Measurements from ENCODE around the gene ST3GAL3. TPM values are rescaled to one million over a fixed set of nuclear protein-coding genes. Genes with fewer than 3 reads are reported as not detected.

Gene ST3GAL3
- polyA plus RNA-seq, 2 of the 4 experiments (the other 2 are of a cell fraction): 2.5 to 4.0 TPM

- FAIRE-seq: no peak
- peaks cover 45% of the 10 kb centered on the region for H3K4me1 ChIP-seq
- H3K4me3 ChIP-seq: no peak overlapping the region
- no peak for DNase-seq (ENCODE audit: low read depth in 1 of 2, low spot score in 1 of 2)
- 87% methylated on average over 6 of the region's 10 CpGs for WGBS (ENCODE audit: missing lambda C conversion rate)
- ChIA-PET CTCF (interaction anchor here (1.1 to 16.9 kb wide), 5 partner anchors 9 to 165 kb away, joined by 3 to 243 read pairs (median 5); no protein-coding TSS in a partner anchor), POLR2A (no interaction called here)
- ATAC-seq: peak in 1 of 2 experiments; percentile 34; a peak in 1 of 6 replicates
- no peaks in the 10 kb centered on the region for H3K9me3 ChIP-seq
- peak overlapping the region; percentile 70 to 92 for H3K27ac ChIP-seq
- no peak for TF ChIP-seq CBX8 (IDR thresholded peaks at IDR 0.05)
- 0 out of 5 replicates have a peak, but pooled peaks of 1 of the 2 experiments have one; percentile 8 for TF ChIP-seq RAD21 (conservative IDR thresholded peaks at IDR 0.05 in 1 of 2, IDR thresholded peaks at IDR 0.05 in 1 of 2)
- H3K4me2 ChIP-seq: no peak overlapping the region; the same call in 2 of the 3 replicates
These were observed 223.0 kb downstream of the ST3GAL3 start for GRCh38 chr1:43930168-43930948.

GRCh38 chr1:43930949-43931275 lies 223.6 kb downstream of the ST3GAL3 start:
- no peak for FAIRE-seq
- peaks cover 46% of the 10 kb centered on the region for H3K4me1 ChIP-seq
- no peak for TF ChIP-seq CHD4 (IDR thresholded peaks at IDR 0.05; ENCODE audit: borderline replicate concordance)
- no peak for TF ChIP-seq JUNB (IDR thresholded peaks at IDR 0.05)
- no peak for TF ChIP-seq E2F6 (IDR thresholded peaks at IDR 0.05; ENCODE audit: borderline replicate concordance, low read depth)
- no peak for TF ChIP-seq HOXA7 (CRISPR knock-in tag; IDR thresholded peaks at IDR 0.05)
- TF ChIP-seq KDM5A (IDR thresholded peaks at IDR 0.05): no peak
- no peak for TF ChIP-seq HOXB5 (CRISPR knock-in tag; IDR thresholded peaks at IDR 0.05)
- no peak for TF ChIP-seq EP300 (IDR thresholded peaks at IDR 0.05)
- no peak for TF ChIP-seq EHF (CRISPR knock-in tag; IDR thresholded peaks at IDR 0.05)
- TF ChIP-seq FOSL2 (IDR thresholded peaks at IDR 0.05): no peak
- no peak for TF ChIP-seq FOSL2 (CRISPR knock-in tag; IDR thresholded peaks at IDR 0.05)
- no peak for TF ChIP-seq HES2 (IDR thresholded peaks at IDR 0.05)
- TF ChIP-seq POLR2AphosphoS2 (conservative IDR thresholded peaks at IDR 0.05; ENCODE audit: low read length): no peak
- no peak for TF ChIP-seq FOSB (CRISPR knock-in tag; IDR thresholded peaks at IDR 0.05)
- no peak for TF ChIP-seq CTCF (IDR thresholded peaks at IDR 0.05)
- no peak for TF ChIP-seq HOXB13 (CRISPR knock-in tag; IDR thresholded peaks at IDR 0.05; ENCODE audit: low read depth)
- no peak for TF ChIP-seq RFX5 (IDR thresholded peaks at IDR 0.05)
- no peak for TF ChIP-seq REST (IDR thresholded peaks at IDR 0.05)
- TF ChIP-seq HEYL (CRISPR knock-in tag; IDR thresholded peaks at IDR 0.05): no peak
- WGBS (ENCODE audit: missing lambda C conversion rate): 84% methylated on average over 4 of the region's 4 CpGs
- POLR2A ChIA-PET: no interaction called here
- H3K4me2 ChIP-seq: no peak overlapping the region
- no peak overlapping the region for H3K4me3 ChIP-seq
- no peak for DNase-seq (ENCODE audit: low read depth in 1 of 2, low spot score in 1 of 2)
- no peaks in the 10 kb centered on the region for H3K9me3 ChIP-seq
- peak overlapping the region; percentile 1 to 92; a peak in 4 of 6 replicates for H3K27ac ChIP-seq
- ATAC-seq: no peak
- CTCF ChIA-PET: interaction anchor here (1.2 to 16.9 kb wide), 4 partner anchors 9 to 166 kb away, joined by 4 to 243 read pairs (median 5); no protein-coding TSS in a partner anchor
